Fibroblast of skin of left biceps (primary cell): Measurements from ENCODE around the gene TTC17.
"Not testable (repeated sequence)": the region's sequence is repeated elsewhere in the genome, so short reads cannot be mapped to it uniquely, and the experiment has no call there.

ENCODE experiments used
- DNase-seq, 2 experiments: peaks; one replicate each; pipeline ENCODE4 v3.0.0-alpha.2; 2013; ENCODE audit warnings: low read depth in 2 of 2

TTC17 gene, protein sequence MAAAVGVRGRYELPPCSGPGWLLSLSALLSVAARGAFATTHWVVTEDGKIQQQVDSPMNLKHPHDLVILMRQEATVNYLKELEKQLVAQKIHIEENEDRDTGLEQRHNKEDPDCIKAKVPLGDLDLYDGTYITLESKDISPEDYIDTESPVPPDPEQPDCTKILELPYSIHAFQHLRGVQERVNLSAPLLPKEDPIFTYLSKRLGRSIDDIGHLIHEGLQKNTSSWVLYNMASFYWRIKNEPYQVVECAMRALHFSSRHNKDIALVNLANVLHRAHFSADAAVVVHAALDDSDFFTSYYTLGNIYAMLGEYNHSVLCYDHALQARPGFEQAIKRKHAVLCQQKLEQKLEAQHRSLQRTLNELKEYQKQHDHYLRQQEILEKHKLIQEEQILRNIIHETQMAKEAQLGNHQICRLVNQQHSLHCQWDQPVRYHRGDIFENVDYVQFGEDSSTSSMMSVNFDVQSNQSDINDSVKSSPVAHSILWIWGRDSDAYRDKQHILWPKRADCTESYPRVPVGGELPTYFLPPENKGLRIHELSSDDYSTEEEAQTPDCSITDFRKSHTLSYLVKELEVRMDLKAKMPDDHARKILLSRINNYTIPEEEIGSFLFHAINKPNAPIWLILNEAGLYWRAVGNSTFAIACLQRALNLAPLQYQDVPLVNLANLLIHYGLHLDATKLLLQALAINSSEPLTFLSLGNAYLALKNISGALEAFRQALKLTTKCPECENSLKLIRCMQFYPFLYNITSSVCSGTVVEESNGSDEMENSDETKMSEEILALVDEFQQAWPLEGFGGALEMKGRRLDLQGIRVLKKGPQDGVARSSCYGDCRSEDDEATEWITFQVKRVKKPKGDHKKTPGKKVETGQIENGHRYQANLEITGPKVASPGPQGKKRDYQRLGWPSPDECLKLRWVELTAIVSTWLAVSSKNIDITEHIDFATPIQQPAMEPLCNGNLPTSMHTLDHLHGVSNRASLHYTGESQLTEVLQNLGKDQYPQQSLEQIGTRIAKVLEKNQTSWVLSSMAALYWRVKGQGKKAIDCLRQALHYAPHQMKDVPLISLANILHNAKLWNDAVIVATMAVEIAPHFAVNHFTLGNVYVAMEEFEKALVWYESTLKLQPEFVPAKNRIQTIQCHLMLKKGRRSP

DNA sequence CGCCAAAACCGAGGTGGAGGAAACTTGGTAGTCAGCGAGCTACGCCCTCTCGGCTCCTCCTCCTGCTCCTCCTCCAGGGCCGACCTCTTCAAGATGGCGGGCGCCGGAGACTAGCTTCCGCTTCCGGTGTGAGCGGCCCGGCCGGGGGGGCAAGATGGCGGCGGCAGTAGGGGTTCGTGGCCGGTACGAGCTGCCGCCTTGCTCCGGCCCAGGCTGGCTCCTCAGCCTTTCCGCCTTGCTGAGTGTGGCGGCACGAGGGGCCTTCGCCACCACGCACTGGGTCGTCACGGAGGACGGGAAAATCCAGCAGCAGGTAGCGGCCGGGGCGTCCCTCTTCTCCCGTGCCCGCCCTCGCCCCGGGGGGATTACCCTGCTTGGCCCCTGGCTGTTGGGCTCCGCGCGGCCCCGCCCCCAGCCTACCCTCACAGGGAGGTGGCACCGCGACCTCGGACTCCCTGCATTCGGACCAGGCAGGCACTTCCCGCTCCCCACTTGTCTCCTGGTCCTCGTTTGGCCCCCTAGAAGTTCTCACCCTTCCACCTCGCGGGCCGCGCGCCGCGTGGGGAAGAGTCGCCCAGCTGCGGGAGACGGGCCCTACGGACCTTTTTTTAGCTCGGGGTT, at the start of gene TTC17:
TTC17 (plus strand) TSS at position 120 of the 621 bp plus-strand sequence; CDS start at position 155, 35 bp downstream.
- DNase-seq: peak; percentile 65 to 70

DNA sequence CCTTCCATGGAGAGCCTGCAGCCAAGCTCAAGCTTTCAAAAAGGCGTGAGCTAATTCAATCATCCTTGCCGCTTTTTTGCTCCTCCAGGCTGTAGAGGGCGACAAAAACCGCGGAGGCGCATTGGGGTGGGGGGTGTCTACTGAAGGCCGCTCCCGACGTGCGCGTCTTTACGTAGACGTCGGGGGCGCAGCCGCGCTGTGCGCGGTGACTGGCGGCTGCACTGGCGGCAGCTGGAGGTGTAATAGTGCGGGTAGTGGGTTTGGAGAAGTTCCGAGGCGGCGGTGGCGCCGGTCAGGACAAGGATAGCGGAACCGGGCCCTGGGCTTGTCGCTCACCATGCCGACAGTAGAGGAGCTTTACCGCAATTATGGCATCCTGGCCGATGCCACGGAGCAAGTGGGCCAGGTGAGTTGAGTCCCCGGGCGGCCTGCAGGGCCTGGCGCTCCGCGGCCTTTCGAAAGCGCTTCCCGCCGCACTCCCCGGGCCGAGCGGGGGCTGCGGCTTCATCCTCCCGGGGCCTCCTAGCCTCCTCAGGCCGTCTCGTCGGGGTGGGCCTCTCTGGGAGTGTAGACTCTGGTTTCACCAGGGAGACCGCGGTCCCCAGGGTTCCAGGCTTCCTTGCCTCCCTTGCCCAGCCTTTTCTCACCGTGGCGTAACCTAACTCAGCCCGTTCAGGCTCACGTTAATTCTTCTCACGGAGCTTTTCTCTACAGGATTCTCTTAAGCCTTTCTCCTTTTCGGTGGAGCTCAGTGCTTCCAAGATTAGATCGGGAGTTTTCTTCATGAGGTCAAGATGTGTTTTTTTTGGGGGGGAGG, 46.7 kb upstream of the TTC17 start, which contains the start of gene API5:
API5 (plus strand) TSS at position 206 of the 817 bp plus-strand sequence; CDS start at position 338, 132 bp downstream.
- DNase-seq: peak; percentile 78

DNA sequence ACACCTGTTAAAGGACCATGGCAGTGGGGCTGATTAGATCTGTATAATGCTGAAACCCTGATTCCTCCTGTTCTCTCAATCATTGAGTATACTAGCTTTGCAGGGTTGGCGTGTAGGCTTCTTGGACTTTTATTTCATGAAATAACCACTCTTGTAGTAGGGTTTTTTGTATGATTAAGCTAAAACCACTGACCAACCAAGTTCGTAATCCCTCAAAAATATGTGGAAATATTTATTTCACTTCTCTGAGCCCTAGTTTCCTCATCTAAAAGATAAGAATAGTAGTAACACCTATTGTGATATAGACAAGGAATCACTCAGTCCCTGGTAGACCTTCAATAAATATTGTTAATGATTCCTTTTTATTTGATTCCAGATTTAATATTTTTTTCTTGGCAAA, 42.8 kb upstream of the TTC17 start:
- DNase-seq: no peak

DNA sequence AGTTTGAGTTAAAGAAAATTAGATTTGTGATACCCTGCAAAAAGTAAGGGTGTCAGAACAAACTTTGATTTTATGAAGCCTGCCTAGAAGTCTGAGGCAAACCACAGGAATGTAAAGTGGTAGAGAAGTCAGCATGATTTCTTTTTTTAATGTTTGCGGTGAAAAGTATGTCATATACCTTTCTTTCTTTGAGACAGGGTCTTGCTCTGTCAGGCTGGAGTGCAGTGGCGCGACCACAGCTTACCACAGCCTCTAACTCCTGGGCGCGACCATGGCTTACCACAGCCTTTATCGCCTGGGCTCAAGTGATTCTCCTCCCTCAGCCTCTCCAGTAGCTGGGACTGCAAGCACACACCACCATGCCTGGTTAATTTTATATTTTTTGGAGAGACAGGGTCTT, 42.3 kb upstream of the TTC17 start:
- DNase-seq: no peak

DNA sequence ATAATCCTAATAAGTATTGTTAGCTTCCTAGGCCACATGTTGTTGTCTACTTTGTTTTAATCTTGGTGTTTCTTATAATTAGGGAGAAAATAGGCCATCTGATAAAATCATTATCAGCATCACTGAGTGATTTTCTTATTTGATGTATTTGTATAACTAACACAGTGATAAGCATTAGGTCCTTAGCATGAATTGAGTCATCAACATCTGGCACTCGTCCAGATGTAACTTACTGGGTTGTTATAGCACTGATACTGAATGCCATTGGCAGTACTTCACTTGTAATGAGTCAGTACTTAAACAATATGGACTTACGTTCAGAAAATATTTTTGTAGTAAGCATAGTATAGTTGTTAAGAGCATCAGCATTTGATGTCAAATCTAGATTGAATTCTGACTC, 30.7 kb upstream of the TTC17 start:
- peak; percentile 76 to 80 for DNase-seq

DNA sequence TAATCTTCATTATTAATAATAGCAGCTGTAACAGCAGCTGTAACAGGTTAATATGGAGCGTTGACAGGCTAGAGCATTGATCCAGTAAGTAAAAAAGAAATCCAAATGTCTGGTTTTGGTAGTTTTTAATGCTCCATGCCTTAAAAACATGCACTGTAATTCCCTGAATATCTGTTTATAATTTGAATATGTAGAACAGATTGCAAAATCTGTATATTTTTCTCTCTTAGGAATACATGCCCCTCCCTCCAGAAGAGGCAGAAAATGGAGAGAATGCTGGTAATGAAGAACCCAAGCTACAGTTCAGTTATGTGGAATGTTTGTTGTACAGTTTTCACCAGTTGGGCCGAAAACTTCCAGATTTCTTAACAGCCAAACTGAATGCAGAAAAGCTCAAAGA, 30.2 kb upstream of the TTC17 start:
- no peak for DNase-seq

DNA sequence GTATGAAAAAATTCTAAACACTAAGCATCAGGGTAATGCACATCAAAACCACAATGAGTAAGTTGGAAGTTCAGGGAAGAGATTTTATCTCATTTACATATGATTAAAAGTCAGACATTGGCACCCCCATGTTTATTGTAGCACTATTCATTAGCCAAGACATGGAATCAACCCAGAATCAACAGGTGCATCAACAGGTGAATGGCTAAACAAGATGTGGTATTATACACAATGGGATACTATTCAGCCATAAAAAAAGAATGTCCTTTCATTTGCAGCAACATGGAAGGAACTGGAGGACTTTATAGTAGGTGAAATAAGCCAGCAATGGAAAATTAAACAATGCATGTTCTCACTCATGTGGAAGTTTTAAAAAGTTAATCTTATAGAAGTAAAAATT, 17.6 kb upstream of the TTC17 start:
- DNase-seq: no peak

DNA sequence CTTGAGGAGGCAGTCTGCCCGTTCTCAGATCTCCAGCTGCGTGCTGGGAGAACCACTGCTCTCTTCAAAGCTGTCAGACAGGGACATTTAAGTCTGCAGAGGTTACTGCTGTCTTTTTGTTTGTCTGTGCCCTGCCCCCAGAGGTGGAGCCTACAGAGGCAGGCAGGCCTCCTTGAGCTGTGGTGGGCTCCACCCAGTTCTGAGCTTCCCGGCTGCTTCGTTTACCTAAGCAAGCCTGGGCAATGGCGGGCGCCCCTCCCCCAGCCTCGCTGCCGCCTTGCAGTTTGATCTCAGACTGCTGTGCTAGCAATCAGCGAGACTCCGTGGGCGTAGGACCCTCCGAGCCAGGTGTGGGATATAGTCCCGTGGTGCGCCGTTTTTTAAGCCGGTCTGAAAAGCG, 7.3 kb upstream of the TTC17 start:
- DNase-seq: not testable (repeated sequence)

DNA sequence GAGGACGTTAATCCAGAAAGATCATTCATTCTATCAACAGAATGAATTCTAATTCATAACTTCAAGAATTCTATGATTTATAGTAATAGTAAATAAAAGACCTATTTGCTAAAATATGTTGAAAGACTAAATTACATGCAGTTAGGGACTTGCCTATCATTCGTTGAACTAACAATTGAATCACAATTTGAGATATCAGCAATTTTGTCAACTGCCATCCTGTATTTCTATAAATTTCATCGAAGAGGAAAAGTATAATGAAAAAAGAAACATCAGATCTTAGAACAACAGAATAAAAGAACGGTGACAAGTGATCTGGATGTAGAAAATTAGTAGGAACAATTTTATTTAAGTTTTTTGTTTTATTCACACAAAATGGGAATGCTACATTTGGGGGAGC, 4.4 kb upstream of the TTC17 start:
- no peak for DNase-seq

DNA sequence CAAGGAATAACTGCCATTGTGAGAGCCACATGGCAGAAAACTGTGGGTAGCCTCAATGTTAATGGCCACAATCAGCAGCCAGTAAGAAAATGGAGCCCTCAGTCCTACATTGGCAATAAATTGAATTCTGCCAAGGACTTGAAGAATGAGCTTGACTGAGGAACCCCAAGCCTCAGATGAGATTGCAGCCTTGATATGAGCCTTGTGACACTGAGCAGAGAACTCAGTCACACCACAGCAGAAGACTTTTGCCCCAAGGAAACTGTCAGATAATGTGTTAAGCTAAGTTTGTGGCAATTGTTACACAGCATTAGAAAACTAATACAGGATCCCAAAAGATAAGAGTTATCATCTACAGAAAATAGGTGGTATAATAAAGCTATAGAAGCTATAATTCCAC, 2.4 kb upstream of the TTC17 start:
- no peak for DNase-seq

DNA sequence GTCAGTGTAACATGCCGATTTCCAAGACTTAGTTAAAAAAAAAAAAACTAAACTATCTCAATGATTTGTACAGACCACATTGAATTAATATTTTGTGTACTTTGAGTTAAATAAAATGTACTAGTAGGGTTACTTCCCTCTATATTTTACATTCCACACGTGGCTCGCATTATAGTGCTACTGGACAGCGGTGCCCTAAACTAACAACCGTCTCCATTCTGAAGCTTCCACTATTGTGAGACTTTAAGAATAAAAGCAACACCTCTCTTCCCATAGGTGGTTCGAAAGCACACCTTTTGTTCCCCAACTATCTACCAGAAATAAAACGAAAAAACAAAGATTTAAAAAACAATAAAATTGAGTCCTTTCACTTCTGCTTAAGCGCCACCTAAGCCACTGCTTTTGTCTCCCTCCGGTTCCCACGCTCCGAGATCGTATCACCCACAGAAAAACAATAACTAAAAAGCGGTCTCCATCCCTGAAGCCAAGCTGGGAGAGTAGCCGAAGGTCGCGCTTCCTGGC, 380 bp upstream of the TTC17 start:
- no peak for DNase-seq

DNA sequence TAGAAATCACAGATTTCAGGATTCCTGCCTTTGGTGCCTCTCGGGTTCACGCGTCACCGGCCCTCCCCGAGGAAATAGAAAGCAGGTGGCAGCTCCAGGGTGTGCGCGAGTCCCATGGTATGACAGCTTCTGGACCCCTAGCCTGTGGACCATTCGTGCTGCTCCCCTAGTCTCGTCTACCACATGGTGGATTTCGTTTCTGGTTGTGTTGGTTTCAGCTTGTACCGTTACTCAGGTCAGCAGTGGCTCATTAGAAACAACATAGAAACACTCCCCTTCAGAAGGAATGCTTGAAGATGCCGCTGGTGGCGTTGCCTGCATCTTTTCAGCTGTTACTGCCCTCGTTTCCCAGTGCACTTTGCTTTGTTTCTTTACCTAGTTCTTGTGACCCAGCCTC, 700 bp downstream of the TTC17 start:
- no peak for DNase-seq

DNA sequence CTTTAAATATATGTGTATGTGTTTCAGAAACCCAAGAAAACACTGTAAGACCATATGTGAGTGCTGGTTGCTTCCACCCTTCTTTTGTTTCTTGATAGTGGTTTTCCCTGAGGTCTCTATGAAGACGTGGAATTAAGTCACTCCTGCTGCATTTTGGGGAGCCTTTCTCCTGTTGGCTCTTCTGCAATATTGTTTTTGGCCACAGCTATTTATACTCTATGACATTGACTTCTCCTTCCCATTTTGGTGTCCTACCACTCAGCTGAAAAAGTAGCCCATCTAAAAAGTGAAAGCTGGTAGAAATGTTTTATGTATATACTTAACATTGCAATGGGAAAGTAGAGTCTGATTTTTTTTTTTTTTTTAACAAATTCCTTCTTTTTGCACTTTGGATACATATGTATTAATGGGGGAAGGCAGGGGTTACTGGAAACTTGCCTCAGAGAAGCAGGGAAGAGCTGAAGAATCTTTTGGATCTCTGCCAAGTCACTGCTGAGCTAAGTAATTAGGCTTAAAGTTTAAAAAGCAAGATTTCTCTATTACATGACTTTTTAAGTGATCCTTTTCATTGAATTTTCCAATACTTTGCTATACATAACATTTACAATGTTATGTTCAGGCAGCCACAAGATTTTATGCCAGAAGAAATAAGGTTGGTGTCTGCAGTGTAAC, 1.8 kb downstream of the TTC17 start:
- DNase-seq: no peak

DNA sequence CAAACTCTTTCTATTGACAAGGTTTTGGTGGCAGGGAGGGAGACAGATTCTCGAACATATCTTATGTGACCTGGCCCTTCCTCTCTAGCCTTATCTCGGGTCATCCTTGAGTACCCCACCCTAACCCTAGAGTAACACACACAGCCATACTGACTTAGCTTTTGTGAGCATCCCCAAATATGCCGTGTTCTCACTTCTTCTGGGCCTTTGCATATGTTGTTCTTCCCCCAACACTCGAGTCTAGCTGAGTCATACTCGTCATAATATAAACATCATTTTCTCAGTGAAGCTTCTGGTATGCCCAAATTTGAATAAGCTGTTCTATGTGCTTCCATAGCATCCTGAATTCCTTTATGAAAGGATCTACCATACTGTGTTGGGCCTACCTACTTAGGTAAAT, 8.0 kb downstream of the TTC17 start:
- DNase-seq: no peak

DNA sequence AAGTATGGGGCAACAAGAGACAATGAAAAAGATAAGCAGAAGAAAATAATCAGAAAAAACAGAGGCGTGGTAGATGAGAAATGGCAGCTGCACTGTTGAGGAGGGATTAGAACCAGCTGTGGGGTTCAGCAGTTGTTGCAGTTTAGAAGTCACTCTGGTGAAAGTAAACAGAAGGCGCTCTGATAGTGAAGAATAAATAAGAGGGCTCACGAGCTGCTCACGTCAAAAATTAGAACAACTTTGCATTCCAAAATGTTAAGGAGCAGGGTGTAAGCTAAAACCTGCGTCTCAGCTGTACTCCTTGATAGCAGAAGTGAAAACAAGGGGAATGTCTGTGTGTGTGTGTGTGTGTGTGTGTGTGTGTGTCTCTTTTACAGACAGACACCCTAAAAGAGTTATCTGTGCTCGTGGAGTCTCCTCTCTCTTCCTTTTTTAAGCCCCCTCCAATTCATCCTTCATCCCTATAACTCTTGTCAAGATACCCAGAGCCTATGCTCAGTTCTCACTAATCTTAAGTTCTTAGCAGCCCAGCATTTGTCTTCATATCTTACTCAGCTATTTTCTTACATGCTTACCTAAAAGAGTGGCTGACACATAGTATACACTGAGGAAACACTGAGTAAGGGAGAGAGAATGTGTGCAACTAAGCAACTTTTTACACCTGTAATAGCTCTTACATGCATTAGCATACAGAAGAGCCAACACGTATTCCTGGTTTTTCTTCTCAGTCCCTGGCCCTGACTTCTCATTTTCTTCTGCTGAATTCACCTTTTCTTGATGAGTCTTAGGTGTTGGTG, 8.9 kb downstream of the TTC17 start:
- DNase-seq: no peak

DNA sequence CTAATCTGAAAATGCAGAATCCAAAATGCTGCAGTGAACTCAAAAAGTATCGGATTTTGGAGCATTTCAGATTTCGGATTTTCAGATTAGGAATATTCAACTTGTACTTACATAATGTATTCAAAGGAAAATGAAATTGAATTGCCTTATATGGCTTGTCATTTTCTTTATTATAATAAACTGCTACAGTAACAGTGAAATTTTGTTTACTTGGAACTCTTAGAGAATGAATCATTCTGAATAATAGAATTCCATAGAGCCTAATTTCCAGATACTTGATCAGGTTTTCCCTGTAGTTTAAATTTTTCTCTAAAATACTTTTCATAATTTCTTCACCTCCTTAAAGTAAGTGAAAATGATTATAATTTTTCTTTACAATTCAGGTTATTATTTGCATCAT, 17.3 kb downstream of the TTC17 start:
- no peak for DNase-seq

DNA sequence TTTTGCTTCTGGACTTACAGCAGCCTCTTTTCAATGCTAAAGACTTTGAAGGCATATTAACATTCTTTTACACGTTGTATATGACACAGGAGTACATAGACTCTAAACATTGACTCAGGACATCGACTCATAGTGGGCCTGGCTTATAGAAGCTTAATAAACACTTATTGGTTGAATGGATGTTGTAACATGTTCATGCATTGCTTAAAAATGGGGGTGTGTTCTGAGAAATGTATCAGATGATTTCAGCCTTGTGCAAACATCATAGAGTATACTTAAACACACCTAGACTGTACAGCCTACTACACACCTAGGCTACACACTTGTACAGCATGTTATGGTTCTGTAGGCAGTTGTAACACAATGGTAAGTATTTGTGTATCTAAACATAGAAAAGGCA, 17.9 kb downstream of the TTC17 start:
- DNase-seq: peak; percentile 43 to 46

DNA sequence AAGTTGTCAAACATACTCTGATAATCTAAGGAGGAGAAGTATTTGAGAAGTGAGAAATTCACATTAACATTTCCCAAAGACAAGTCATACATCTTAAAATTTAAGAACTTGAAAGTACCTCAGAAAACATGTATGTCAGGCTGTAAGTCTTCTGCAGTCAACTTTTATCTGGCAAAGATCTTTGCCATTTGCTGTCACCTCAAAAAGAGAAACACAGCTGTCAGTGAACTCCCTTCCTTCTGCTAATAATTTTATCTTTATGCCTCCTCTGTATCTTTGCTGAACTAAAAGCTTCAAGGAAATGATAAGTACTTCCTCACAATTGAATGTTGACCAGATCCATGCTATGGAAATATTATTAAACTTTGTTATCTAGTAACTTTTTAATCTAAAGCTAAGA, 18.7 kb downstream of the TTC17 start:
- no peak for DNase-seq

DNA sequence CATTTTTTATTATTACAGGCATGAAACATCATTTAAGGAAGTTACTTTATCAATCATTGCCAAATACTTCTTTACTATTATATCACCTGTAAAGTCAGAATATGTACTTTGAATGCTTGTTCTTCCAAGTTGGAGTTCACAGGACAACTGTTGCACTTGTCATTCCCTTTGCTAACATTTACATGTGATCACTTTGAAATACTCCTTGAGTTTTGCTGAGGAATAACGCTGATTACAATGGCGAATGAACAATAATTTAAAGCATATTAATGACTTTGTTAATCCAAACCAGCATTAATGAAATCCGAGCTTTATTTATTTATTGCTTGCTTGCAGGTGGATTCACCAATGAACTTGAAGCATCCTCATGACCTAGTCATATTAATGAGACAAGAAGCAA, 20.2 kb downstream of the TTC17 start:
- no peak for DNase-seq
